Measurements from ENCODE around the gene ZNF76.

GRCh38 chr6:35218021-35218420 lies 41.5 kb upstream of the ZNF76 start:
- TF ChIP-seq EZH2phosphoT487 (conservative IDR thresholded peaks at IDR 0.05; ENCODE audit: low read length) = no peak
- TF ChIP-seq CTCF (IDR thresholded peaks at IDR 0.05; ENCODE audit: insufficient read depth, low read length, poor library complexity, severe bottlenecking) = no peak
